ENCODE measurements around the gene CAGE1. TPM values are rescaled to one million over a fixed set of nuclear protein-coding genes. Genes with fewer than 3 reads are reported as not detected.

CAGE1 gene
- total RNA-seq, 2 experiments from 2014 or later = 0.16 to 0.18 TPM

GRCh38 chr6:7404546-7404945 is 15.0 kb upstream of the CAGE1 start:
- Mint-ChIP-seq H3K4me1 (ENCODE audit: low read depth) (no peaks in the 10 kb centered on the region), H3K4me3 (no peak overlapping the region), H3K9me3 (ENCODE audit: insufficient read depth) (no peaks in the 10 kb centered on the region), H3K27ac (no peak overlapping the region), H3K36me3 (ENCODE audit: low read depth) (peaks cover 65% of the 10 kb centered on the region), H3K27me3 (ENCODE audit: low read depth) (no peaks in the 10 kb centered on the region)
- ATAC-seq (no peak), DNase-seq (no peak)
- POLR2A ChIA-PET = no interaction called here
- CTCF ChIA-PET = no interaction called here

- ATAC-seq (no peak), DNase-seq (no peak)
- CTCF ChIA-PET = no interaction called here
- no peak overlapping the region for H3K27ac Mint-ChIP-seq
- peaks cover 69% of the 10 kb centered on the region for H3K36me3 Mint-ChIP-seq (ENCODE audit: low read depth)
- POLR2A ChIA-PET = no interaction called here
- no peaks in the 10 kb centered on the region for H3K27me3 Mint-ChIP-seq (ENCODE audit: low read depth)
- no peaks in the 10 kb centered on the region for H3K9me3 Mint-ChIP-seq (ENCODE audit: insufficient read depth)
- H3K4me1 Mint-ChIP-seq (ENCODE audit: low read depth) = no peaks in the 10 kb centered on the region
- no peak overlapping the region for H3K4me3 Mint-ChIP-seq
Observed at GRCh38 chr6:7402716-7403115, 13.2 kb upstream of the CAGE1 start.

DNA sequence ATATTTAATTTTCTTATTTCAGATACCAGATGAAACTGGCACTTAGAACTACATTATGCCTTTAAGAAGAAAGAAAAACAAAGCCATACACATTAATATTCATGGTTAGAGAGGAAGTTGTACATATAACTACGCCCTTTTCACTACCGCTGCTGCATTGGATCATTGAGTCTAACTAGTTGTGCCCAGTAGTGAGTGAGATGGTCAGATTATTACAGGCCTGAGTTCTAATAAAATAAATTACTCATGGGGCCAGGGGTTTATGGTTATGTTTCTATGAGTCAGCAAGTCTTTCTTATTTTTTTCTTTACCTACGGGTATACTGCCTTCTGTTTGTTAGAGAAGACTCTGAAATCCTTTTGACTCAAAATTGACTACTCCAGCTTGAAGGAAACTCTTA is 11.5 kb upstream of the CAGE1 start:
- POLR2A ChIA-PET = no interaction called here
- peaks cover 68% of the 10 kb centered on the region for H3K36me3 Mint-ChIP-seq (ENCODE audit: low read depth)

GRCh38 chr6:7392402-7392801 is 2.9 kb upstream of the CAGE1 start:
- Mint-ChIP-seq H3K36me3 (ENCODE audit: low read depth) (peaks cover 54% of the 10 kb centered on the region), H3K27ac (no peak overlapping the region), H3K9me3 (ENCODE audit: insufficient read depth) (no peaks in the 10 kb centered on the region), H3K4me3 (no peak overlapping the region), H3K27me3 (ENCODE audit: low read depth) (no peaks in the 10 kb centered on the region), H3K4me1 (ENCODE audit: low read depth) (peaks cover 39% of the 10 kb centered on the region)
- DNase-seq (no peak), ATAC-seq (no peak)
- ChIA-PET POLR2A (interaction anchor here (0.8 kb wide), 1 partner anchor 76 kb away, joined by 5 read pairs; no protein-coding TSS in a partner anchor), CTCF (no interaction called here)

More for the DNA sequence above, 11.5 kb upstream of the CAGE1 start:
- no peak overlapping the region for H3K4me3 Mint-ChIP-seq
- no peaks in the 10 kb centered on the region for H3K9me3 Mint-ChIP-seq (ENCODE audit: insufficient read depth)
- ATAC-seq (no peak), DNase-seq (no peak)
- no peak overlapping the region for H3K27ac Mint-ChIP-seq
- H3K27me3 Mint-ChIP-seq (ENCODE audit: low read depth) = no peaks in the 10 kb centered on the region
- CTCF ChIA-PET = interaction anchor here (1.4 kb wide), 1 partner anchor 126 kb away, joined by 4 read pairs; no protein-coding TSS in a partner anchor
- no peaks in the 10 kb centered on the region for H3K4me1 Mint-ChIP-seq (ENCODE audit: low read depth)

DNA sequence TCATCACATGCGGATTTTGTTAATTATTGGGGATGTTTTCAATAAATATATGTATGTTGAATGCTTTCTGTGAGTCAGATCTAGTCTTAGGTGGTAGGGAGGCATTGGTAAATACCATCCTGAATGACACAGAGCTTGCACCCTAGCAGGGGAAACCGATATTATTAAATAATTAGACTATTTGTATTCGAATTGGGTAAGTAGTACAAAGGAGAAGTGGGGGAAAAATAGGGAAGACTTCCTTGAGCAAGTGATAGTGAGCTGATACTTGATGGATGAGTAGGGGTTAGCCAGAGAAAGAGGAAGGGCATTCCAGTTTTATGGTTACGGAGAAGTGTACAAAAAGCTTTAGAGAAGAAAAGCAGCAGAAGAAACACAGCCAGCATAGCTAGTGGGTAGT is 1.6 kb upstream of the CAGE1 start:
- Mint-ChIP-seq H3K9me3 (ENCODE audit: insufficient read depth) (no peaks in the 10 kb centered on the region), H3K27me3 (ENCODE audit: low read depth) (no peaks in the 10 kb centered on the region), H3K4me3 (peak overlapping the region; percentile 79), H3K4me1 (ENCODE audit: low read depth) (peaks cover 39% of the 10 kb centered on the region), H3K27ac (no peak overlapping the region), H3K36me3 (ENCODE audit: low read depth) (peaks cover 47% of the 10 kb centered on the region)
- ChIA-PET POLR2A (no interaction called here), CTCF (interaction anchor here (0.9 to 1.3 kb wide), 4 partner anchors 84 to 120 kb away, joined by 3 read pairs; no protein-coding TSS in a partner anchor)
- DNase-seq (no peak), ATAC-seq (no peak)

- Mint-ChIP-seq H3K27me3 (ENCODE audit: low read depth) (no peaks in the 10 kb centered on the region), H3K9me3 (ENCODE audit: insufficient read depth) (no peaks in the 10 kb centered on the region), H3K27ac (peak overlapping the region; percentile 98), H3K4me1 (ENCODE audit: low read depth) (peaks cover 39% of the 10 kb centered on the region), H3K4me3 (peak overlapping the region; percentile 79), H3K36me3 (ENCODE audit: low read depth) (peaks cover 42% of the 10 kb centered on the region)
- DNase-seq (no peak), ATAC-seq (peak; percentile 21)
- POLR2A ChIA-PET = interaction anchor here (0.5 to 2.6 kb wide), 6 partner anchors 10 to 200 kb away, joined by 3 to 23 read pairs (median 4); partner anchors contain the start of genes SNRNP48 and SSR1
- CTCF ChIA-PET = interaction anchor here (0.6 to 2.2 kb wide), 8 partner anchors 26 to 221 kb away, joined by 3 to 12 read pairs (median 3); no protein-coding TSS in a partner anchor
Observed at GRCh38 chr6:7390226-7390878, 810 bp upstream of the CAGE1 start.

GRCh38 chr6:7389162-7389450 is 436 bp downstream of the CAGE1 start:
- Mint-ChIP-seq H3K4me1 (ENCODE audit: low read depth) (peaks cover 39% of the 10 kb centered on the region), H3K4me3 (peak overlapping the region; percentile 79), H3K9me3 (ENCODE audit: insufficient read depth) (no peaks in the 10 kb centered on the region), H3K27ac (peak overlapping the region; percentile 98), H3K27me3 (ENCODE audit: low read depth) (no peaks in the 10 kb centered on the region), H3K36me3 (ENCODE audit: low read depth) (peaks cover 30% of the 10 kb centered on the region)
- ChIA-PET CTCF (interaction anchor here (0.9 to 2.2 kb wide), 9 partner anchors 10 to 222 kb away, joined by 3 to 12 read pairs (median 3); no protein-coding TSS in a partner anchor), POLR2A (interaction anchor here (1.0 to 2.6 kb wide), 3 partner anchors 75 to 201 kb away, joined by 6 to 23 read pairs (median 7); partner anchors contain the start of genes SNRNP48 and SSR1)
- no peak for ATAC-seq
- DNase-seq = no peak

GRCh38 chr6:7381092-7381491 is 8.4 kb downstream of the CAGE1 start:
- Mint-ChIP-seq H3K27me3 (ENCODE audit: low read depth) (peaks cover 3% of the 10 kb centered on the region), H3K4me1 (ENCODE audit: low read depth) (no peaks in the 10 kb centered on the region), H3K27ac (no peak overlapping the region), H3K9me3 (ENCODE audit: insufficient read depth) (no peaks in the 10 kb centered on the region), H3K4me3 (no peak overlapping the region), H3K36me3 (ENCODE audit: low read depth) (no peaks in the 10 kb centered on the region)
- DNase-seq = no peak
- ChIA-PET POLR2A (no interaction called here), CTCF (no interaction called here)
- no peak for ATAC-seq

DNA sequence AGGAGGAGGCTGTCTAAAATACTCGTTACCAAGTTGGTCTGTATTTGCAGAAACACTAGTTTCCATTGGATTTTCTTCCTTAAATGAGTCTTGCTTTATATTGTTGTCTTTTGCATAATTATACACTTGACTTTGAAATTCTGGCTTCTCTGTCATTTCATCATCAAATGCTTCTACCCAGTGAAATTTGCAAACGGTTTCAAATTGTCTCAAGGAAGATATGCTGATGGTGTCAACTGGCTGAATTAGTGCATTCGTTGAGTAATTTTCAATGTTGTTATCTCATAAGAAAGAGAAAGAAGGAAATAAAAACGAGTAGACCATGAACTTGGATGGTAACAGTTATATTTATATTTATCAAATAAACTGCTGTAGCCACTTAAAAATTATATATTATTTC is 10.8 kb downstream of the CAGE1 start:
- H3K4me3 Mint-ChIP-seq = no peak overlapping the region
- no peak for DNase-seq
- H3K4me1 Mint-ChIP-seq (ENCODE audit: low read depth) = no peaks in the 10 kb centered on the region
- no peak overlapping the region for H3K27ac Mint-ChIP-seq
- no peaks in the 10 kb centered on the region for H3K9me3 Mint-ChIP-seq (ENCODE audit: insufficient read depth)
- peaks cover 3% of the 10 kb centered on the region for H3K27me3 Mint-ChIP-seq (ENCODE audit: low read depth)
- ChIA-PET POLR2A (no interaction called here), CTCF (no interaction called here)
- no peaks in the 10 kb centered on the region for H3K36me3 Mint-ChIP-seq (ENCODE audit: low read depth)
- ATAC-seq = no peak

DNA sequence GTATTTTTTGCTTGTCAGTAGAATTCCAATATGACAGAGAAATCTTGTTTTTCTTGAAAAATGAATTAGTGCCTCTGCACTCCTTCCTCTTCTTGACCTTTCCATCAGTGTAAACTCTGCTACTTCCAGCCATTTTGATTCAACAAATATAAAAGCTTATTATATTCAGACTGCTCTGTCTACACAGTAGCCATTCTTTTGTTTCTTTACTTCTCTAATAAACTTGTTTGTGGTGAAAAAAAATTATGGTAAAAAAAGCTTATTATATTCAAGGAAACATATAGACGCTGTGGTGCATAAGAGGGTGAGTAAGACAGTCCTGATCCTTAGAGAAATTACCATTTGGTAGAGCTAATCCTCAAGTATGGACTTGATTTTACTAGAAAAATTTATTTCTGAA is 11.6 kb downstream of the CAGE1 start:
- Mint-ChIP-seq H3K4me3 (no peak overlapping the region), H3K27me3 (ENCODE audit: low read depth) (peaks cover 3% of the 10 kb centered on the region), H3K36me3 (ENCODE audit: low read depth) (no peaks in the 10 kb centered on the region), H3K9me3 (ENCODE audit: insufficient read depth) (no peaks in the 10 kb centered on the region), H3K4me1 (ENCODE audit: low read depth) (no peaks in the 10 kb centered on the region), H3K27ac (no peak overlapping the region)
- DNase-seq = no peak
- ATAC-seq = no peak
- CTCF ChIA-PET = interaction anchor here (0.9 kb wide), 1 partner anchor 9 kb away, joined by 3 read pairs; no protein-coding TSS in a partner anchor
- POLR2A ChIA-PET = no interaction called here

DNA sequence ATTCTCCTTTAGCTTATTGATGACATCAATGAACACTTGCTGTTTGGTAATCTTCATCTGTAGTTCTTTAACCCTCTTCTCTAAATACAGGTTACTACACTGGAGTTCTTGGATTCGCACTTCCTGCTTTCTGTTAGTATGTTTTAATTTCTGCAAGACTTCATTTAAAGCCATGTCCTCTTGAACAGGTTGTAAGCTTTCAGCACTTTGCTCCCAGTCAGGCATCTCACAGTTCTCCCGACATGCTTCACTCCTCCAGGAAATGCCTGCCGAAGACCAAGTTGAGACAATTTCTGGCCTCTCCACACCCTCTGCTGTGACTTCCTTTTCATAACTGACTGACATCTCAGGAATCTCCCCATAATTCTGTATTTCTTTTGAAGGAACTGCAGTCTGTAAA is 15.8 kb downstream of the CAGE1 start:
- POLR2A ChIA-PET = no interaction called here

DNA sequence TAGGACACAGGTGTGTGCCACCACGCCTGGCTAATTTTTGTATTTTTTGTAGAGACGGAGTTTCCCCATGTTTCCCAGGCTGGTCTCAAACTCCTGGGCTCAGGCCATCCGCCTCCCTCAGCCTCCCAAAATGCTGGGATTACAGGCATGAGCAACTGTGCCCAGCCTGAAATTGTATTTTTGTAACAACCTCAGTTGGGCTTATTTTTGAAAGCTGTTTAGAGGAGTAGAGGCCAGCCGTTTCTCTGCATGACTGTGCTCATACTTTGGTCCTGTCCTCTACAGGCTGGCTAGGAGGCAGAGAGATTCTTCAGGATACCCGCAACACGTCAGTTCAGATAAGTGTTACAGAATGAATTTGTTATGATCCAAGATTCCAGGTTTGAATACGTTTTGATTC is 22.1 kb downstream of the CAGE1 start:
- POLR2A ChIA-PET = no interaction called here

More for the DNA sequence above, 15.8 kb downstream of the CAGE1 start:
- H3K9me3 Mint-ChIP-seq (ENCODE audit: insufficient read depth) = no peaks in the 10 kb centered on the region
- no peaks in the 10 kb centered on the region for H3K36me3 Mint-ChIP-seq (ENCODE audit: low read depth)
- ATAC-seq (no peak), DNase-seq (no peak)
- H3K4me3 Mint-ChIP-seq = no peak overlapping the region
- H3K4me1 Mint-ChIP-seq (ENCODE audit: low read depth) = no peaks in the 10 kb centered on the region
- CTCF ChIA-PET = interaction anchor here (0.9 kb wide), 1 partner anchor 97 kb away, joined by 3 read pairs; no protein-coding TSS in a partner anchor
- H3K27ac Mint-ChIP-seq = no peak overlapping the region
- H3K27me3 Mint-ChIP-seq (ENCODE audit: low read depth) = peaks cover 2% of the 10 kb centered on the region

More for the DNA sequence above, 22.1 kb downstream of the CAGE1 start:
- DNase-seq (no peak), ATAC-seq (no peak)
- Mint-ChIP-seq H3K9me3 (ENCODE audit: insufficient read depth) (no peaks in the 10 kb centered on the region), H3K36me3 (ENCODE audit: low read depth) (no peaks in the 10 kb centered on the region), H3K4me1 (ENCODE audit: low read depth) (no peaks in the 10 kb centered on the region), H3K27ac (no peak overlapping the region), H3K4me3 (no peak overlapping the region), H3K27me3 (ENCODE audit: low read depth) (peaks cover 8% of the 10 kb centered on the region)
- CTCF ChIA-PET = no interaction called here
